ENCODE results near the gene IL37. TPM values are rescaled to one million over a fixed set of nuclear protein-coding genes. Genes with fewer than 3 reads are reported as not detected.
"Not testable (repeated sequence)": the region's sequence is repeated elsewhere in the genome, so short reads cannot be mapped to it uniquely, and the experiment has no call there.

The IL37 gene
- total RNA-seq, 2 donors from 2014 or later: not detected

- Mint-ChIP-seq H3K36me3 (ENCODE audit: low read depth) (no peaks in the 10 kb centered on the region), H3K4me3 (no peak overlapping the region), H3K27ac (no peak overlapping the region), H3K4me1 (peaks cover 11% of the 10 kb centered on the region), H3K27me3 (ENCODE audit: insufficient read depth) (peaks cover 4% of the 10 kb centered on the region), H3K9me3 (peaks cover 8% of the 10 kb centered on the region)
- H3K4me1 ChIP-seq (ENCODE audit: control insufficient read depth, insufficient read depth, low read length): no peaks in the 10 kb centered on the region
- no peaks in the 10 kb centered on the region for H3K36me3 ChIP-seq (ENCODE audit: control insufficient read depth, insufficient read depth, low read length)
- no peak for TF ChIP-seq CTCF (conservative IDR thresholded peaks at IDR 0.05)
- peaks cover 4% of the 10 kb centered on the region for H3K9me3 ChIP-seq (ENCODE audit: control insufficient read depth, low read length)
- no peak overlapping the region for H3K27ac ChIP-seq (ENCODE audit: low read depth, low read length)
- no peak for DNase-seq
- H3K9ac ChIP-seq (ENCODE audit: extremely low read depth, low read length, poor library complexity, severe bottlenecking): no peak overlapping the region
- H3K27me3 ChIP-seq (ENCODE audit: control insufficient read depth, insufficient read depth, low read length, poor library complexity, severe bottlenecking): no peaks in the 10 kb centered on the region
- no peak overlapping the region for H3K4me3 ChIP-seq (ENCODE audit: low read length)
- WGBS, 2 experiments (ENCODE audit: insufficient coverage in 1 of 2, insufficient read length in 1 of 2): 94 to 100% methylated on average over 4 to 7 of the region's 12 CpGs
Measured at GRCh38 chr2:112907001-112907949, 3.7 kb upstream of the IL37 start.

- H3K4me1 ChIP-seq (ENCODE audit: control insufficient read depth, insufficient read depth, low read length); H3K4me3 Mint-ChIP-seq; DNase-seq; H3K27ac ChIP-seq (ENCODE audit: low read depth, low read length); H3K4me1 Mint-ChIP-seq; H3K9me3 Mint-ChIP-seq; H3K27me3 Mint-ChIP-seq (ENCODE audit: insufficient read depth); H3K27ac Mint-ChIP-seq; H3K27me3 ChIP-seq (ENCODE audit: control insufficient read depth, insufficient read depth, low read length, poor library complexity, severe bottlenecking); H3K36me3 ChIP-seq (ENCODE audit: control insufficient read depth, insufficient read depth, low read length); H3K9ac ChIP-seq (ENCODE audit: extremely low read depth, low read length, poor library complexity, severe bottlenecking); H3K4me3 ChIP-seq (ENCODE audit: low read length); H3K36me3 Mint-ChIP-seq (ENCODE audit: low read depth); H3K9me3 ChIP-seq (ENCODE audit: control insufficient read depth, low read length): not testable (repeated sequence)
- 88 to 100% methylated on average over 1 to 2 of the region's 2 CpGs for WGBS, 2 experiments (ENCODE audit: insufficient coverage in 1 of 2, insufficient read length in 1 of 2)
Measured at GRCh38 chr2:112908559-112908958, 2.4 kb upstream of the IL37 start.

- Histone ChIP-seq H3K4me3 (ENCODE audit: low read length) (no peak overlapping the region), H3K9me3 (ENCODE audit: control insufficient read depth, low read length) (peaks cover 4% of the 10 kb centered on the region), H3K9ac (ENCODE audit: extremely low read depth, low read length, poor library complexity, severe bottlenecking) (no peak overlapping the region), H3K36me3 (ENCODE audit: control insufficient read depth, insufficient read depth, low read length) (no peaks in the 10 kb centered on the region), H3K27ac (ENCODE audit: low read depth, low read length) (no peak overlapping the region), H3K27me3 (ENCODE audit: control insufficient read depth, insufficient read depth, low read length, poor library complexity, severe bottlenecking) (no peaks in the 10 kb centered on the region), H3K4me1 (ENCODE audit: control insufficient read depth, insufficient read depth, low read length) (no peaks in the 10 kb centered on the region)
- Mint-ChIP-seq H3K9me3 (peaks cover 8% of the 10 kb centered on the region), H3K27ac (no peak overlapping the region), H3K27me3 (ENCODE audit: insufficient read depth) (peaks cover 4% of the 10 kb centered on the region), H3K4me3 (no peak overlapping the region), H3K4me1 (peaks cover 5% of the 10 kb centered on the region), H3K36me3 (ENCODE audit: low read depth) (no peaks in the 10 kb centered on the region)
- DNase-seq: no peak
- TF ChIP-seq CTCF (conservative IDR thresholded peaks at IDR 0.05): no peak
Measured at GRCh38 chr2:112910219-112910618, 746 bp upstream of the IL37 start.
